Spleen (tissue), 7 donors: Measurements from ENCODE around the gene RHBDL1.

Source experiments
- CTCF ChIP-seq, 11 experiments: fragments of 200-600 bp in 7 of 11; fragments of 450-650 bp in 4 of 11; sonication (generic) in 4 of 11; IDR thresholded peaks in 8 of 11; conservative IDR thresholded peaks in 3 of 11; 1 replicate in 7 of 11; 2 replicates in 4 of 11; pipeline versions ENCODE4 v1.4.0 to v1.8.0; 2016 to 2021; ENCODE audit warnings: antibody characterized with exemption in 11 of 11, inconsistent platforms in 4 of 11, mild to moderate bottlenecking in 1 of 11
- POLR2A ChIP-seq, 3 donors: fragments of 450-650 bp; IDR thresholded peaks; one replicate each; pipeline ENCODE4 v1.5.1; 2017; ENCODE audit warnings: antibody characterized with exemption in 3 of 3, mild to moderate bottlenecking in 1 of 3
- POLR2AphosphoS5 ChIP-seq, 3 donors: sonication (generic); formaldehyde crosslinking; IDR thresholded peaks; one replicate each; pipeline ENCODE4 v1.5.1; 2017; ENCODE audit warnings: antibody characterized with exemption in 3 of 3
- donor health status: DM: no; HTN: no; CAD: no; lungs with moderate emphysema.
- donor health status: DM: no; HTN: no; CAD: no.
- donor health status: DM: no; HTN: no; CAD: no.

- TF ChIP-seq POLR2A (IDR thresholded peaks at IDR 0.05): no peak
- no peak for TF ChIP-seq CTCF (IDR thresholded peaks at IDR 0.05 in 8 of 11, conservative IDR thresholded peaks at IDR 0.05 in 3 of 11)
- no peak for TF ChIP-seq POLR2AphosphoS5 (IDR thresholded peaks at IDR 0.05)
Observed at GRCh38 chr16:671353-672131, 3.9 kb upstream of the RHBDL1 start.
